GM23338 (cell line): Measurements from ENCODE around the gene LRRC47. TPM values are rescaled to one million over a fixed set of nuclear protein-coding genes. Genes with fewer than 3 reads are reported as not detected.

Source experiments
- ATAC-seq: fragments of 200-7000 bp; cut with Tn5 transposase; 3 replicates; pipeline ENCODE4 v1.9.1; 2020
- DNase-seq: peaks from one replicate; pipeline ENCODE4 v3.0.0-alpha.2; 2015; ENCODE audit warnings: low spot score
- H2AFZ ChIP-seq: fragments of 200-600 bp; sonication (generic); 2 replicates; pipeline ENCODE4 v1.8.0; 2016; ENCODE audit warnings: antibody characterized with exemption, mild to moderate bottlenecking, moderate library complexity
- H3F3A ChIP-seq: fragments of 200-600 bp; sonication (generic); replicated peaks from 2 replicates; pipeline ENCODE4 v1.8.0; 2017; ENCODE audit warnings: antibody characterized with exemption, mixed run types, low read depth
- H3K27ac ChIP-seq: fragments of 200-600 bp; sonication (generic); 2 replicates; pipeline ENCODE4 v1.6.1; 2016; ENCODE audit warnings: low read depth
- H3K27me3 ChIP-seq: fragments of 200-600 bp; sonication (generic); 2 replicates; pipeline ENCODE4 v1.8.0; 2016; ENCODE audit warnings: mild to moderate bottlenecking, mixed run types, moderate library complexity; ENCODE audit not compliant: insufficient read depth
- H3K36me3 ChIP-seq: fragments of 200-600 bp; sonication (generic); 2 replicates; pipeline ENCODE4 v1.8.0; 2016; ENCODE audit warnings: mild to moderate bottlenecking; ENCODE audit not compliant: insufficient read depth
- H3K4me1 ChIP-seq: fragments of 200-600 bp; sonication (generic); 2 replicates; pipeline ENCODE4 v1.8.0; 2016; ENCODE audit warnings: mild to moderate bottlenecking, moderate library complexity; ENCODE audit not compliant: insufficient read depth
- H3K4me2 ChIP-seq: fragments of 200-600 bp; sonication (generic); 2 replicates; pipeline ENCODE4 v1.7.1; 2017; ENCODE audit warnings: mixed run types
- H3K4me3 ChIP-seq: fragments of 200-600 bp; sonication (generic); 2 replicates; pipeline ENCODE4 v1.6.1; 2016; ENCODE audit warnings: mixed run types
- H3K79me2 ChIP-seq: fragments of 200-600 bp; sonication (generic); replicated peaks from 2 replicates; pipeline ENCODE4 v1.8.0; 2017; ENCODE audit warnings: mild to moderate bottlenecking; ENCODE audit not compliant: insufficient read depth
- H3K9me2 ChIP-seq: fragments of 200-600 bp; sonication (generic); 2 replicates; pipeline ENCODE4 v1.8.0; 2017; ENCODE audit not compliant: insufficient read depth
- H4K20me1 ChIP-seq: fragments of 200-600 bp; sonication (generic); replicated peaks from 2 replicates; pipeline ENCODE4 v1.8.0; 2017; ENCODE audit warnings: mild to moderate bottlenecking; ENCODE audit not compliant: insufficient read depth
- H3K27ac Mint-ChIP-seq: 2 replicates; pipeline ENCODE4 v1.8.0; 2020; ENCODE audit warnings: inconsistent platforms, mild to moderate bottlenecking, moderate library complexity, mixed read lengths
- H3K27me3 Mint-ChIP-seq: 3 replicates; pipeline ENCODE4 v1.8.0; 2022; ENCODE audit warnings: low read depth, mild to moderate bottlenecking, moderate library complexity, mixed read lengths, inconsistent platforms; ENCODE audit not compliant: insufficient read depth, poor library complexity
- H3K36me3 Mint-ChIP-seq: 3 replicates; pipeline ENCODE4 v1.8.0; 2021; ENCODE audit warnings: low read depth, mild to moderate bottlenecking, inconsistent platforms, moderate library complexity, mixed read lengths
- H3K4me1 Mint-ChIP-seq: 3 replicates; pipeline ENCODE4 v1.8.0; 2020; ENCODE audit warnings: mild to moderate bottlenecking, inconsistent platforms, mixed read lengths
- H3K4me3 Mint-ChIP-seq: 3 replicates; pipeline ENCODE4 v1.8.0; 2021; ENCODE audit warnings: moderate library complexity, mild to moderate bottlenecking, inconsistent platforms, mixed read lengths
- H3K9me3 Mint-ChIP-seq: 3 replicates; pipeline ENCODE4 v1.8.0; 2020; ENCODE audit warnings: moderate library complexity, mild to moderate bottlenecking, inconsistent platforms, mixed read lengths
- CREB1 ChIP-seq: fragments of 250-450 bp; sonication (Bioruptor Pico); IDR thresholded peaks from 2 replicates; pipeline ENCODE4 v1.5.0; 2020; ENCODE audit warnings: low read depth, mild to moderate bottlenecking, moderate library complexity
- EZH2 ChIP-seq: fragments of 200-600 bp; sonication (generic); IDR thresholded peaks from one replicate; pipeline ENCODE4 v1.8.0; 2017; ENCODE audit warnings: antibody characterized with exemption, mild to moderate bottlenecking, low read depth; ENCODE audit not compliant: unreplicated experiment
- EZH2phosphoT487 ChIP-seq: fragments of 200-600 bp; sonication (generic); IDR thresholded peaks from one replicate; pipeline ENCODE4 v1.8.1; 2018; ENCODE audit warnings: antibody characterized with exemption; ENCODE audit not compliant: unreplicated experiment
- JUNB ChIP-seq: IDR thresholded peaks from one replicate; pipeline ENCODE4 v1.6.1; 2016; ENCODE audit warnings: antibody characterized with exemption; ENCODE audit not compliant: unreplicated experiment
- NANOG ChIP-seq: IDR thresholded peaks from 2 replicates; pipeline ENCODE4 v1.6.1; 2016; ENCODE audit warnings: antibody characterized with exemption, borderline replicate concordance
- POLR2AphosphoS5 ChIP-seq: IDR thresholded peaks from 2 replicates; pipeline ENCODE4 v1.6.1; 2016; ENCODE audit warnings: antibody characterized with exemption, low read depth
- STAT1 ChIP-seq: IDR thresholded peaks from one replicate; pipeline ENCODE4 v1.6.1; 2016; ENCODE audit warnings: antibody characterized with exemption; ENCODE audit not compliant: unreplicated experiment
- ZNF114 ChIP-seq: fragments of 250-450 bp; sonication (Bioruptor Pico); IDR thresholded peaks from 2 replicates; pipeline ENCODE4 v1.5.0; 2020; ENCODE audit warnings: mild to moderate bottlenecking, moderate library complexity
- ZNF331 ChIP-seq: fragments of 250-450 bp; sonication (Bioruptor Pico); IDR thresholded peaks from 2 replicates; pipeline ENCODE4 v1.5.0; 2020; ENCODE audit warnings: low read depth, mild to moderate bottlenecking, moderate library complexity
- polyA plus RNA-seq: library from polyadenylated mRNA; unstranded; fragments of >200 nt; fragmentation: Nextera tagmentation; extraction: Ambion mirVana; gene quantifications from 2 replicates; pipeline ENCODE4 v1.2.1, GENCODE V29; 2016
- total RNA-seq: library from RNA; depleted of rRNA; stranded (reverse); fragments of >200 nt; shearing (Covaris generic); gene quantifications from 2 replicates; pipeline ENCODE4 v1.2.3, GENCODE V29; 2014
- TF ChIP-seq, protein P1 (sequence below), 2 experiments: fragments of 200-600 bp in 1 of 2; sonication (generic) in 1 of 2; conservative IDR thresholded peaks; 2 replicates each; pipeline versions ENCODE4 v1.5.1 to v1.6.1; 2016 to 2017; ENCODE audit warnings: antibody characterized with exemption in 2 of 2, low read depth in 2 of 2, mild to moderate bottlenecking in 2 of 2, moderate library complexity in 1 of 2
- TF ChIP-seq, protein P2 (sequence below): IDR thresholded peaks from 2 replicates; pipeline ENCODE4 v1.6.1; 2016; ENCODE audit warnings: antibody characterized with exemption
- TF ChIP-seq, protein P3 (sequence below): IDR thresholded peaks from one replicate; pipeline ENCODE4 v1.6.1; 2018; ENCODE audit warnings: antibody characterized with exemption; ENCODE audit not compliant: unreplicated experiment
- TF ChIP-seq, protein P4 (sequence below): fragments of 250-450 bp; sonication (Bioruptor Pico); IDR thresholded peaks from 2 replicates; pipeline ENCODE4 v1.5.0; 2020; ENCODE audit warnings: mild to moderate bottlenecking, moderate library complexity

Gene LRRC47
- total and polyA plus RNA-seq, 2 experiments from 2014 or later: 15.8 to 76.8 TPM

DNA sequence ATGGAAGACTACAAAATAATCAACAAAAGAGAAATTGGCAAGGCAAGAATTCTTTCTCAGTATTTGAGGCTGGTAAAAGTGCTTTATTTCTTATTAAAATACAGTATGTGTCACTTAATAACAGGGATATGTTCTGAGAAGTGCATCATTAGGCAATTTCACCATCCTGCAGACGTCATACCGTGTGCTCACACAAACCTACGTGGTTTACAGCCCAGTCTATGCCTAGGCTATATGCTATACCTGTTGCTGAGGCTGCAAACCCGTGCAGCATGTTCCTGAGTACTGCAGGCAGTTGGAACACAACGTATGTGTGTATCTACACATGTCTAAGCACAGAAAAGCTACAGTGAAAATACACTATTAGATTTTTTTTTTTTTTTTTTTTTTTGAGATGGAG is 46.8 kb downstream of the LRRC47 start:
- Histone ChIP-seq H3K4me2 (no peak overlapping the region), H3K9me2 (no peaks in the 10 kb centered on the region), H3K79me2 (peaks cover 16% of the 10 kb centered on the region), H3F3A (0 out of 2 replicates have a peak, but pooled peaks cover 8% of the 10 kb centered on the region), H3K27ac (no peak overlapping the region), H3K4me3 (no peak overlapping the region), H3K36me3 (no peaks in the 10 kb centered on the region), H3K4me1 (peaks cover 13% of the 10 kb centered on the region; the same call in 1 of the 2 replicates), H3K27me3 (no peaks in the 10 kb centered on the region), H4K20me1 (no peaks in the 10 kb centered on the region; the same call in 1 of the 2 replicates), H2AFZ (no peak overlapping the region)
- no peak overlapping the region for H3K4me3 Mint-ChIP-seq
- no peaks in the 10 kb centered on the region for H3K9me3 Mint-ChIP-seq
- TF ChIP-seq, protein P1, sequence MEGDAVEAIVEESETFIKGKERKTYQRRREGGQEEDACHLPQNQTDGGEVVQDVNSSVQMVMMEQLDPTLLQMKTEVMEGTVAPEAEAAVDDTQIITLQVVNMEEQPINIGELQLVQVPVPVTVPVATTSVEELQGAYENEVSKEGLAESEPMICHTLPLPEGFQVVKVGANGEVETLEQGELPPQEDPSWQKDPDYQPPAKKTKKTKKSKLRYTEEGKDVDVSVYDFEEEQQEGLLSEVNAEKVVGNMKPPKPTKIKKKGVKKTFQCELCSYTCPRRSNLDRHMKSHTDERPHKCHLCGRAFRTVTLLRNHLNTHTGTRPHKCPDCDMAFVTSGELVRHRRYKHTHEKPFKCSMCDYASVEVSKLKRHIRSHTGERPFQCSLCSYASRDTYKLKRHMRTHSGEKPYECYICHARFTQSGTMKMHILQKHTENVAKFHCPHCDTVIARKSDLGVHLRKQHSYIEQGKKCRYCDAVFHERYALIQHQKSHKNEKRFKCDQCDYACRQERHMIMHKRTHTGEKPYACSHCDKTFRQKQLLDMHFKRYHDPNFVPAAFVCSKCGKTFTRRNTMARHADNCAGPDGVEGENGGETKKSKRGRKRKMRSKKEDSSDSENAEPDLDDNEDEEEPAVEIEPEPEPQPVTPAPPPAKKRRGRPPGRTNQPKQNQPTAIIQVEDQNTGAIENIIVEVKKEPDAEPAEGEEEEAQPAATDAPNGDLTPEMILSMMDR (conservative IDR thresholded peaks at IDR 0.05; ENCODE audit: low read depth in 2 of 2): no peak
- TF ChIP-seq, protein P2, sequence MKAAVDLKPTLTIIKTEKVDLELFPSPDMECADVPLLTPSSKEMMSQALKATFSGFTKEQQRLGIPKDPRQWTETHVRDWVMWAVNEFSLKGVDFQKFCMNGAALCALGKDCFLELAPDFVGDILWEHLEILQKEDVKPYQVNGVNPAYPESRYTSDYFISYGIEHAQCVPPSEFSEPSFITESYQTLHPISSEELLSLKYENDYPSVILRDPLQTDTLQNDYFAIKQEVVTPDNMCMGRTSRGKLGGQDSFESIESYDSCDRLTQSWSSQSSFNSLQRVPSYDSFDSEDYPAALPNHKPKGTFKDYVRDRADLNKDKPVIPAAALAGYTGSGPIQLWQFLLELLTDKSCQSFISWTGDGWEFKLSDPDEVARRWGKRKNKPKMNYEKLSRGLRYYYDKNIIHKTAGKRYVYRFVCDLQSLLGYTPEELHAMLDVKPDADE: no peak
- TF ChIP-seq EZH2 (no peak), JUNB (no peak), EZH2phosphoT487 (no peak), POLR2AphosphoS5 (no peak), CREB1 (CRISPR knock-in tag) (no peak), ZNF331 (CRISPR knock-in tag) (no peak), STAT1 (no peak), ZNF114 (CRISPR knock-in tag) (no peak), NANOG (no peak)
- TF ChIP-seq, protein P3, sequence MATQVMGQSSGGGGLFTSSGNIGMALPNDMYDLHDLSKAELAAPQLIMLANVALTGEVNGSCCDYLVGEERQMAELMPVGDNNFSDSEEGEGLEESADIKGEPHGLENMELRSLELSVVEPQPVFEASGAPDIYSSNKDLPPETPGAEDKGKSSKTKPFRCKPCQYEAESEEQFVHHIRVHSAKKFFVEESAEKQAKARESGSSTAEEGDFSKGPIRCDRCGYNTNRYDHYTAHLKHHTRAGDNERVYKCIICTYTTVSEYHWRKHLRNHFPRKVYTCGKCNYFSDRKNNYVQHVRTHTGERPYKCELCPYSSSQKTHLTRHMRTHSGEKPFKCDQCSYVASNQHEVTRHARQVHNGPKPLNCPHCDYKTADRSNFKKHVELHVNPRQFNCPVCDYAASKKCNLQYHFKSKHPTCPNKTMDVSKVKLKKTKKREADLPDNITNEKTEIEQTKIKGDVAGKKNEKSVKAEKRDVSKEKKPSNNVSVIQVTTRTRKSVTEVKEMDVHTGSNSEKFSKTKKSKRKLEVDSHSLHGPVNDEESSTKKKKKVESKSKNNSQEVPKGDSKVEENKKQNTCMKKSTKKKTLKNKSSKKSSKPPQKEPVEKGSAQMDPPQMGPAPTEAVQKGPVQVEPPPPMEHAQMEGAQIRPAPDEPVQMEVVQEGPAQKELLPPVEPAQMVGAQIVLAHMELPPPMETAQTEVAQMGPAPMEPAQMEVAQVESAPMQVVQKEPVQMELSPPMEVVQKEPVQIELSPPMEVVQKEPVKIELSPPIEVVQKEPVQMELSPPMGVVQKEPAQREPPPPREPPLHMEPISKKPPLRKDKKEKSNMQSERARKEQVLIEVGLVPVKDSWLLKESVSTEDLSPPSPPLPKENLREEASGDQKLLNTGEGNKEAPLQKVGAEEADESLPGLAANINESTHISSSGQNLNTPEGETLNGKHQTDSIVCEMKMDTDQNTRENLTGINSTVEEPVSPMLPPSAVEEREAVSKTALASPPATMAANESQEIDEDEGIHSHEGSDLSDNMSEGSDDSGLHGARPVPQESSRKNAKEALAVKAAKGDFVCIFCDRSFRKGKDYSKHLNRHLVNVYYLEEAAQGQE: no peak
- TF ChIP-seq, protein P4, sequence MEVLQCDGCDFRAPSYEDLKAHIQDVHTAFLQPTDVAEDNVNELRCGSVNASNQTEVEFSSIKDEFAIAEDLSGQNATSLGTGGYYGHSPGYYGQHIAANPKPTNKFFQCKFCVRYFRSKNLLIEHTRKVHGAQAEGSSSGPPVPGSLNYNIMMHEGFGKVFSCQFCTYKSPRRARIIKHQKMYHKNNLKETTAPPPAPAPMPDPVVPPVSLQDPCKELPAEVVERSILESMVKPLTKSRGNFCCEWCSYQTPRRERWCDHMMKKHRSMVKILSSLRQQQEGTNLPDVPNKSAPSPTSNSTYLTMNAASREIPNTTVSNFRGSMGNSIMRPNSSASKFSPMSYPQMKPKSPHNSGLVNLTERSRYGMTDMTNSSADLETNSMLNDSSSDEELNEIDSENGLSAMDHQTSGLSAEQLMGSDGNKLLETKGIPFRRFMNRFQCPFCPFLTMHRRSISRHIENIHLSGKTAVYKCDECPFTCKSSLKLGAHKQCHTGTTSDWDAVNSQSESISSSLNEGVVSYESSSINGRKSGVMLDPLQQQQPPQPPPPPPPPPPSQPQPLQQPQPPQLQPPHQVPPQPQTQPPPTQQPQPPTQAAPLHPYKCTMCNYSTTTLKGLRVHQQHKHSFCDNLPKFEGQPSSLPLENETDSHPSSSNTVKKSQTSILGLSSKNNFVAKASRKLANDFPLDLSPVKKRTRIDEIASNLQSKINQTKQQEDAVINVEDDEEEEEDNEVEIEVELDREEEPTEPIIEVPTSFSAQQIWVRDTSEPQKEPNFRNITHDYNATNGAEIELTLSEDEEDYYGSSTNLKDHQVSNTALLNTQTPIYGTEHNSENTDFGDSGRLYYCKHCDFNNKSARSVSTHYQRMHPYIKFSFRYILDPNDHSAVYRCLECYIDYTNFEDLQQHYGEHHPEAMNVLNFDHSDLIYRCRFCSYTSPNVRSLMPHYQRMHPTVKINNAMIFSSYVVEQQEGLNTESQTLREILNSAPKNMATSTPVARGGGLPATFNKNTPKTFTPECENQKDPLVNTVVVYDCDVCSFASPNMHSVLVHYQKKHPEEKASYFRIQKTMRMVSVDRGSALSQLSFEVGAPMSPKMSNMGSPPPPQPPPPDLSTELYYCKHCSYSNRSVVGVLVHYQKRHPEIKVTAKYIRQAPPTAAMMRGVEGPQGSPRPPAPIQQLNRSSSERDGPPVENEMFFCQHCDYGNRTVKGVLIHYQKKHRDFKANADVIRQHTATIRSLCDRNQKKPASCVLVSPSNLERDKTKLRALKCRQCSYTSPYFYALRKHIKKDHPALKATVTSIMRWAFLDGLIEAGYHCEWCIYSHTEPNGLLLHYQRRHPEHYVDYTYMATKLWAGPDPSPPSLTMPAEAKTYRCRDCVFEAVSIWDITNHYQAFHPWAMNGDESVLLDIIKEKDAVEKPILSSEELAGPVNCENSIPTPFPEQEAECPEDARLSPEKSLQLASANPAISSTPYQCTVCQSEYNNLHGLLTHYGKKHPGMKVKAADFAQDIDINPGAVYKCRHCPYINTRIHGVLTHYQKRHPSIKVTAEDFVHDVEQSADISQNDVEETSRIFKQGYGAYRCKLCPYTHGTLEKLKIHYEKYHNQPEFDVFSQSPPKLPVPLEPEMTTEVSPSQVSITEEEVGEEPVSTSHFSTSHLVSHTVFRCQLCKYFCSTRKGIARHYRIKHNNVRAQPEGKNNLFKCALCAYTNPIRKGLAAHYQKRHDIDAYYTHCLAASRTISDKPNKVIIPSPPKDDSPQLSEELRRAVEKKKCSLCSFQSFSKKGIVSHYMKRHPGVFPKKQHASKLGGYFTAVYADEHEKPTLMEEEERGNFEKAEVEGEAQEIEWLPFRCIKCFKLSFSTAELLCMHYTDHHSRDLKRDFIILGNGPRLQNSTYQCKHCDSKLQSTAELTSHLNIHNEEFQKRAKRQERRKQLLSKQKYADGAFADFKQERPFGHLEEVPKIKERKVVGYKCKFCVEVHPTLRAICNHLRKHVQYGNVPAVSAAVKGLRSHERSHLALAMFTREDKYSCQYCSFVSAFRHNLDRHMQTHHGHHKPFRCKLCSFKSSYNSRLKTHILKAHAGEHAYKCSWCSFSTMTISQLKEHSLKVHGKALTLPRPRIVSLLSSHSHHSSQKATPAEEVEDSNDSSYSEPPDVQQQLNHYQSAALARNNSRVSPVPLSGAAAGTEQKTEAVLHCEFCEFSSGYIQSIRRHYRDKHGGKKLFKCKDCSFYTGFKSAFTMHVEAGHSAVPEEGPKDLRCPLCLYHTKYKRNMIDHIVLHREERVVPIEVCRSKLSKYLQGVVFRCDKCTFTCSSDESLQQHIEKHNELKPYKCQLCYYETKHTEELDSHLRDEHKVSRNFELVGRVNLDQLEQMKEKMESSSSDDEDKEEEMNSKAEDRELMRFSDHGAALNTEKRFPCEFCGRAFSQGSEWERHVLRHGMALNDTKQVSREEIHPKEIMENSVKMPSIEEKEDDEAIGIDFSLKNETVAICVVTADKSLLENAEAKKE (CRISPR knock-in tag): no peak
- H3K4me1 Mint-ChIP-seq: peaks cover 19% of the 10 kb centered on the region
- DNase-seq (no peak), ATAC-seq (no peak)
- peaks cover 20% of the 10 kb centered on the region for H3K27me3 Mint-ChIP-seq
- peaks cover 8% of the 10 kb centered on the region; the same call in 1 of the 3 replicates for H3K36me3 Mint-ChIP-seq
- no peak overlapping the region for H3K27ac Mint-ChIP-seq
